K562 (cell line): Measurements from ENCODE around the gene SNTG2. TPM values are rescaled to one million over a fixed set of nuclear protein-coding genes. Genes with fewer than 3 reads are reported as not detected.

ENCODE experiments used
- ATAC-seq: fragments of 200-7000 bp; cut with Tn5 transposase; 3 replicates; pipeline ENCODE4 v1.9.1; 2020; ENCODE audit warnings: moderate library complexity
- BruUV-seq: library from RNA; stranded (reverse); fragments of 400-500 nt; replicated peaks from 2 replicates; lab custom pipeline; 2021; lab: Mats Ljungman, UMichigan
- CTCF ChIA-PET: fragments of 300-600 bp; formaldehyde crosslinking; extraction: SDS; loops from one replicate; lab custom pipeline; 2021; ENCODE audit warnings: low intra/inter-chr PET ratio; lab: Yijun Ruan, JAX
- POLR2A ChIA-PET: fragments of 300-600, 350-650 bp; sonication (Branson Sonifier 250); formaldehyde crosslinking; extraction: SDS; loops from one replicate; lab custom pipeline; 2021; ENCODE audit warnings: antibody characterized with exemption, inconsistent platforms; lab: Yijun Ruan, JAX
- DNase-seq, 4 experiments: peaks; one replicate each; pipeline versions ENCODE4 v3.0.0 to v3.0.0-alpha.2; 2011 to 2018; ENCODE audit warnings: low spot score in 3 of 4, mixed read lengths in 3 of 4; ENCODE audit errors: extremely low read depth in 1 of 4
- FAIRE-seq: peaks from 2 replicates; lab custom pipeline; 2011; peaks lifted over from hg19 to GRCh38; lab: Jason Lieb, UNC
- H2AFZ ChIP-seq: 2 replicates; pipeline ENCODE4 v1.6.0; 2011; ENCODE audit warnings: low read depth, low read length, control low read depth, inconsistent platforms
- H3K27ac ChIP-seq: fragments of 200-600 bp; 3 replicates; pipeline ENCODE4 v1.8.0; 2011; ENCODE audit warnings: low read depth, mild to moderate bottlenecking, control low read depth, inconsistent platforms, low read length, moderate library complexity, mixed read lengths; ENCODE audit errors: extremely low read depth
- H3K27me3 ChIP-seq, 2 experiments: fragments of 300-600 bp in 1 of 2; 2 replicates in 1 of 2; 3 replicates in 1 of 2; pipeline versions ENCODE4 v1.6.0 to v1.8.0; 2011; ENCODE audit warnings: inconsistent platforms in 2 of 2, low read length in 2 of 2, mild to moderate bottlenecking in 1 of 2, mixed read lengths in 1 of 2, moderate library complexity in 1 of 2; ENCODE audit not compliant: control insufficient read depth in 2 of 2, insufficient read depth in 2 of 2
- H3K36me3 ChIP-seq: fragments of 300-600 bp; 3 replicates; pipeline ENCODE4 v1.8.0; 2011; ENCODE audit warnings: mild to moderate bottlenecking, low read length, inconsistent platforms; ENCODE audit not compliant: control insufficient read depth, insufficient read depth
- H3K4me1 ChIP-seq, 2 experiments: fragments of 200-600 bp in 1 of 2; replicated peaks in 1 of 2; 2 replicates in 1 of 2; 3 replicates in 1 of 2; pipeline versions ENCODE4 v1.5.1 to v1.8.0; 2011; ENCODE audit warnings: inconsistent platforms in 2 of 2, low read length in 2 of 2, mild to moderate bottlenecking in 1 of 2, mixed read lengths in 1 of 2, moderate library complexity in 1 of 2; ENCODE audit not compliant: control insufficient read depth in 2 of 2, insufficient read depth in 2 of 2
- H3K4me2 ChIP-seq: 2 replicates; pipeline ENCODE4 v1.6.1; 2011; ENCODE audit warnings: low read length, control low read depth, inconsistent platforms, mixed read lengths; ENCODE audit not compliant: insufficient read depth
- H3K4me3 ChIP-seq: fragments of 200-600 bp; sonication (generic), shearing (Covaris generic); 2 replicates; pipeline ENCODE4 v1.5.1; 2016; ENCODE audit warnings: control low read depth, inconsistent platforms
- H3K79me2 ChIP-seq: fragments of 200-600 bp; 3 replicates; pipeline ENCODE4 v1.8.0; 2011; ENCODE audit warnings: low read length, inconsistent platforms; ENCODE audit not compliant: control insufficient read depth, insufficient read depth
- H3K9ac ChIP-seq, 2 experiments: 2 replicates each; pipeline versions ENCODE4 v1.6.0 to v1.6.1; 2011; ENCODE audit warnings: low read depth in 2 of 2, low read length in 2 of 2, control low read depth in 1 of 2, inconsistent platforms in 1 of 2, mild to moderate bottlenecking in 1 of 2, mixed read lengths in 1 of 2; ENCODE audit not compliant: insufficient read depth in 1 of 2
- H3K9me1 ChIP-seq: one replicate; pipeline ENCODE4 v1.6.0; 2011; ENCODE audit warnings: inconsistent platforms, mild to moderate bottlenecking, low read length, moderate library complexity; ENCODE audit not compliant: control insufficient read depth, insufficient read depth
- H3K9me3 ChIP-seq: replicated peaks from 2 replicates; pipeline ENCODE4 v1.5.1; 2011; ENCODE audit warnings: low read depth, low read length, inconsistent platforms; ENCODE audit not compliant: control insufficient read depth, insufficient read depth
- H4K20me1 ChIP-seq: replicated peaks from 2 replicates; pipeline ENCODE4 v1.6.1; 2011; ENCODE audit warnings: low read length, inconsistent platforms, mixed read lengths; ENCODE audit not compliant: control insufficient read depth, insufficient read depth
- CTBP1 ChIP-seq: fragments of 450-650 bp; IDR thresholded peaks from 2 replicates; pipeline ENCODE4 v1.6.1; 2016; ENCODE audit warnings: borderline replicate concordance
- ETS1 ChIP-seq: conservative IDR thresholded peaks from 2 replicates; pipeline ENCODE4 v1.6.1; 2011; ENCODE audit warnings: low read depth, mild to moderate bottlenecking, low read length; ENCODE audit not compliant: control insufficient read depth
- ETV6 ChIP-seq, 3 experiments: fragments of 150-350 bp in 1 of 3; sonication (generic) in 1 of 3; formaldehyde crosslinking in 1 of 3; IDR thresholded peaks; 2 replicates each; pipeline versions ENCODE4 v1.6.1 to v1.8.0; 2014 to 2022; ENCODE audit warnings: borderline replicate concordance in 2 of 3, low read depth in 2 of 3, antibody characterized with exemption in 1 of 3, low read length in 1 of 3, mild to moderate bottlenecking in 1 of 3, missing genetic modification reagents in 1 of 3
- GATAD2B ChIP-seq: fragments of 450-650 bp; IDR thresholded peaks from 2 replicates; pipeline ENCODE4 v1.6.1; 2017; ENCODE audit warnings: mild to moderate bottlenecking, borderline replicate concordance
- RFX5 ChIP-seq: IDR thresholded peaks from 2 replicates; pipeline ENCODE4 v1.6.1; 2011; ENCODE audit warnings: low read depth, mild to moderate bottlenecking, improper control_type of control experiment, low read length
- USF2 ChIP-seq: sonication (generic); formaldehyde crosslinking; IDR thresholded peaks from 2 replicates; pipeline ENCODE4 v1.5.0; 2020; ENCODE audit warnings: missing genetic modification reagents
- ZNF75A ChIP-seq: fragments of 450-650 bp; formaldehyde crosslinking; IDR thresholded peaks from 2 replicates; pipeline ENCODE4 v1.4.0; 2020; ENCODE audit warnings: mild to moderate bottlenecking
- WGBS: fragments of 100-300 bp; shearing (Covaris generic); methylation state at CpG from one replicate; pipeline ENCODE4 v1.1.6; 2016; ENCODE audit warnings: low coverage, mixed read lengths; ENCODE audit not compliant: insufficient coverage; ENCODE audit errors: missing lambda C conversion rate; 5-methylcytosine and 5-hydroxymethylcytosine counted together
- in situ Hi-C: fragments of 300-500 bp; cut with MboI; formaldehyde crosslinking; loops from 4 replicates; pipeline ENCODE4 v1.15.0; 2018; ENCODE audit warnings: inconsistent platforms, mixed read lengths
- intact Hi-C: fragments of 100-400 bp; cut with micrococcal nuclease; formaldehyde crosslinking; loops from 2 replicates; pipeline ENCODE4 v1.14.2; 2022
- polyA plus RNA-seq, 8 experiments: library from polyadenylated mRNA; depleted of rRNA in 4 of 8; stranded (reverse) in 5 of 8; unstranded in 3 of 8; fragments of >200 nt; fragmentation: Nextera tagmentation in 2 of 8; fragmentation: Illumina TruSeq in 1 of 8; extraction: Ambion mirVana in 2 of 8; extraction: Trizol in 1 of 8; gene quantifications; 2 replicates each; pipeline versions ENCODE4 v1.2.1 to v1.2.3, GENCODE V29; 2011 to 2014; ENCODE audit warnings: inconsistent platforms in 1 of 8, missing spikeins in 1 of 8
- total RNA-seq, 7 experiments: library from RNA; depleted of rRNA in 6 of 7; stranded (reverse); fragments of >200 nt in 6 of 7; fragmentation: Illumina TruSeq in 2 of 7; extraction: Trizol in 2 of 7; gene quantifications; 2 replicates each; pipeline versions ENCODE4 v1.2.1 to v1.2.3, GENCODE V29; 2011 to 2021; ENCODE audit warnings: low replicate concordance in 1 of 7
- TF ChIP-seq, protein P1 (sequence below): fragments of 450-650 bp; IDR thresholded peaks from 2 replicates; pipeline ENCODE4 v1.6.1; 2016; ENCODE audit warnings: low read depth, mild to moderate bottlenecking, moderate library complexity

The SNTG2 gene
- total and polyA plus RNA-seq, 9 of the 15 experiments (the other 6 are each of a cell fraction or from before 2014, with no cell fraction given): not detected

- intact Hi-C loops: no loop called here
- H4K20me1 ChIP-seq: no peaks in the 10 kb centered on the region
- H3K9me3 ChIP-seq: no peaks in the 10 kb centered on the region
- no peaks in the 10 kb centered on the region for H3K4me1 ChIP-seq
- no peak overlapping the region for H3K4me2 ChIP-seq
- H3K79me2 ChIP-seq: no peaks in the 10 kb centered on the region
- ATAC-seq (no peak), DNase-seq (no peak), FAIRE-seq (no peak)
- ChIA-PET POLR2A (no interaction called here), CTCF (no interaction called here)
- no peak overlapping the region for H3K27ac ChIP-seq
- no peak for TF ChIP-seq ETS1
- TF ChIP-seq ZNF75A (CRISPR knock-in tag): no peak
- TF ChIP-seq GATAD2B: no peak
- TF ChIP-seq ETV6 (IDR thresholded peaks at IDR 0.05; ENCODE audit: borderline replicate concordance in 1 of 2, low read depth in 2 of 2, low read length in 1 of 2): no peak
- no peak for TF ChIP-seq ETV6 (CRISPR knock-in tag; IDR thresholded peaks at IDR 0.05; ENCODE audit: borderline replicate concordance)
- TF ChIP-seq, protein P1, sequence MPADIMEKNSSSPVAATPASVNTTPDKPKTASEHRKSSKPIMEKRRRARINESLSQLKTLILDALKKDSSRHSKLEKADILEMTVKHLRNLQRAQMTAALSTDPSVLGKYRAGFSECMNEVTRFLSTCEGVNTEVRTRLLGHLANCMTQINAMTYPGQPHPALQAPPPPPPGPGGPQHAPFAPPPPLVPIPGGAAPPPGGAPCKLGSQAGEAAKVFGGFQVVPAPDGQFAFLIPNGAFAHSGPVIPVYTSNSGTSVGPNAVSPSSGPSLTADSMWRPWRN: no peak
- no peak for TF ChIP-seq USF2 (CRISPR knock-in tag)
- no peak for TF ChIP-seq RFX5
- no peak for TF ChIP-seq CTBP1
- BruUV-seq: no TSS peak
- in situ Hi-C loops: no loop called here
- H3K9ac ChIP-seq: no peak overlapping the region
- no peaks in the 10 kb centered on the region for H3K9me1 ChIP-seq
- H3K36me3 ChIP-seq: no peaks in the 10 kb centered on the region
- no peaks in the 10 kb centered on the region for H3K27me3 ChIP-seq
- H3K4me3 ChIP-seq: no peak overlapping the region
- WGBS: 2% methylated on average over 13 of the region's 13 CpGs
- H2AFZ ChIP-seq: no peak overlapping the region
These were observed 200.3 kb downstream of the SNTG2 start for GRCh38 chr2:1150724-1151511.
